MCF 10A (cell line): Measurements from ENCODE around the gene MGAT4A. TPM values are rescaled to one million over a fixed set of nuclear protein-coding genes. Genes with fewer than 3 reads are reported as not detected.
A peak's percentile ranks its signal among the peaks of the same experiment; 100 is the strongest.

Experiments used
- BruUV-seq: library from RNA; stranded (reverse); fragments of 400-500 nt; replicated peaks from 2 replicates; lab custom pipeline; 2021; lab: Mats Ljungman, UMichigan
- CTCF ChIA-PET: fragments of 300-600 bp; sonication (Branson Sonifier 250); formaldehyde crosslinking; extraction: SDS; loops from one replicate; lab custom pipeline; 2021; ENCODE audit warnings: antibody characterized with exemption, inconsistent platforms; lab: Yijun Ruan, JAX
- POLR2A ChIA-PET: fragments of 300-600, 350-650 bp; sonication (Branson Sonifier 250); formaldehyde crosslinking; extraction: SDS; loops from one replicate; lab custom pipeline; 2020; ENCODE audit warnings: antibody characterized with exemption, inconsistent platforms; lab: Yijun Ruan, JAX
- DNase-seq: peaks from one replicate; pipeline ENCODE4 v3.0.0-alpha.2; 2018; ENCODE audit not compliant: unreplicated experiment
- H3K27ac Mint-ChIP-seq: one replicate; pipeline ENCODE4 v1.8.0; 2022; ENCODE audit warnings: mild to moderate bottlenecking, low read depth, mixed read lengths; ENCODE audit not compliant: unreplicated experiment
- H3K27me3 Mint-ChIP-seq: one replicate; pipeline ENCODE4 v1.8.0; 2022; ENCODE audit warnings: mixed read lengths; ENCODE audit not compliant: insufficient read depth, unreplicated experiment
- H3K36me3 Mint-ChIP-seq: one replicate; pipeline ENCODE4 v1.8.0; 2022; ENCODE audit warnings: mild to moderate bottlenecking, moderate library complexity, mixed read lengths; ENCODE audit not compliant: insufficient read depth, unreplicated experiment
- H3K4me1 Mint-ChIP-seq: one replicate; pipeline ENCODE4 v1.8.0; 2022; ENCODE audit warnings: mixed read lengths; ENCODE audit not compliant: insufficient read depth, unreplicated experiment
- H3K4me3 Mint-ChIP-seq: one replicate; pipeline ENCODE4 v1.8.0; 2022; ENCODE audit warnings: mild to moderate bottlenecking, moderate library complexity, mixed read lengths; ENCODE audit not compliant: unreplicated experiment
- H3K9me3 Mint-ChIP-seq: one replicate; pipeline ENCODE4 v1.8.0; 2022; ENCODE audit warnings: mixed read lengths; ENCODE audit not compliant: unreplicated experiment
- CTCF ChIP-seq: fragments of 200-600 bp; IDR thresholded peaks from one replicate; pipeline ENCODE4 v1.8.0; 2022; ENCODE audit warnings: antibody characterized with exemption, mild to moderate bottlenecking; ENCODE audit not compliant: unreplicated experiment
- intact Hi-C: fragments of 100-400 bp; cut with micrococcal nuclease; formaldehyde crosslinking; loops from 2 replicates; pipeline ENCODE4 v1.14.1; 2022
- total RNA-seq: library from RNA; stranded (reverse); gene quantifications from 2 replicates; pipeline ENCODE4 v1.2.3, GENCODE V29; 2022

Gene MGAT4A
- total RNA-seq, 1 experiment from 2014 or later, result 3.7 TPM

GRCh38 chr2:98693477-98693876 is 37.5 kb downstream of the MGAT4A start:
- no peaks in the 10 kb centered on the region for H3K4me1 Mint-ChIP-seq
- BruUV-seq, result no TSS peak
- H3K9me3 Mint-ChIP-seq, result no peaks in the 10 kb centered on the region
- H3K36me3 Mint-ChIP-seq, result no peaks in the 10 kb centered on the region
- no peaks in the 10 kb centered on the region for H3K27me3 Mint-ChIP-seq
- CTCF ChIA-PET, result interaction anchor here (0.6 kb wide), 1 partner anchor 263 kb away, joined by 3 read pairs; no protein-coding TSS in a partner anchor
- POLR2A ChIA-PET, result no interaction called here
- H3K27ac Mint-ChIP-seq, result no peak overlapping the region
- DNase-seq, result no peak
- TF ChIP-seq CTCF, result no peak
- H3K4me3 Mint-ChIP-seq, result no peak overlapping the region
- intact Hi-C loops, result no loop called here

GRCh38 chr2:98692090-98693054 is 38.6 kb downstream of the MGAT4A start:
- POLR2A ChIA-PET, result no interaction called here
- CTCF ChIA-PET, result interaction anchor here (0.6 to 1.4 kb wide), 3 partner anchors 12 to 1838 kb away, joined by 3 to 5 read pairs (median 3); no protein-coding TSS in a partner anchor
- no peaks in the 10 kb centered on the region for H3K27me3 Mint-ChIP-seq
- H3K9me3 Mint-ChIP-seq, result no peaks in the 10 kb centered on the region
- H3K36me3 Mint-ChIP-seq, result no peaks in the 10 kb centered on the region
- no peak for DNase-seq
- no peak overlapping the region for H3K27ac Mint-ChIP-seq
- H3K4me1 Mint-ChIP-seq, result no peaks in the 10 kb centered on the region
- no TSS peak for BruUV-seq
- intact Hi-C loops, result no loop called here
- no peak for TF ChIP-seq CTCF
- H3K4me3 Mint-ChIP-seq, result no peak overlapping the region

- Mint-ChIP-seq H3K9me3 (no peaks in the 10 kb centered on the region), H3K27me3 (no peaks in the 10 kb centered on the region), H3K36me3 (no peaks in the 10 kb centered on the region), H3K4me3 (no peak overlapping the region), H3K4me1 (no peaks in the 10 kb centered on the region), H3K27ac (no peak overlapping the region)
- peak; percentile 23 for DNase-seq
- intact Hi-C loops, result no loop called here
- no peak for TF ChIP-seq CTCF
- BruUV-seq, result no TSS peak
- ChIA-PET POLR2A (no interaction called here), CTCF (interaction anchor here (0.6 to 1.4 kb wide), 5 partner anchors 13 to 484 kb away, joined by 3 to 5 read pairs (median 3); no protein-coding TSS in a partner anchor)
Measured at GRCh38 chr2:98691303-98691702, 39.6 kb downstream of the MGAT4A start.
